A549 (cell line): Measurements from ENCODE around the gene PRKAG2.

Source experiments
- E2F6 ChIP-seq: IDR thresholded peaks from 2 replicates; pipeline ENCODE4 v1.6.1; 2012; ENCODE audit warnings: low read depth, borderline replicate concordance
- ESRRA ChIP-seq: fragments of 150-350 bp; IDR thresholded peaks from 2 replicates; pipeline ENCODE4 v1.6.1; 2014; ENCODE audit warnings: mild to moderate bottlenecking, low read length, borderline replicate concordance
- HDAC2 ChIP-seq: fragments of 200-600 bp; sonication (generic); IDR thresholded peaks from 2 replicates; pipeline ENCODE4 v1.6.1; 2016
- HOXA7 ChIP-seq: fragments of 250-450 bp; sonication (Bioruptor Pico); IDR thresholded peaks from 2 replicates; pipeline ENCODE4 v1.5.0; 2020; ENCODE audit warnings: mild to moderate bottlenecking, moderate library complexity
- JUN ChIP-seq, 2 experiments: fragments of >200 bp; sonication (Bioruptor Twin); formaldehyde crosslinking; IDR thresholded peaks; 2 replicates in 1 of 2; 3 replicates in 1 of 2; pipeline ENCODE4 v1.6.1; 2016 to 2017
- POLR2A ChIP-seq: IDR thresholded peaks from 2 replicates; pipeline ENCODE4 v1.6.1; 2012; ENCODE audit warnings: mild to moderate bottlenecking, low read length
- RAD21 ChIP-seq, 2 experiments: fragments of >200 bp in 1 of 2; sonication (Bioruptor Twin) in 1 of 2; formaldehyde crosslinking in 1 of 2; IDR thresholded peaks in 1 of 2; conservative IDR thresholded peaks in 1 of 2; 2 replicates in 1 of 2; 3 replicates in 1 of 2; pipeline ENCODE4 v1.6.1; 2012 to 2018; ENCODE audit warnings: inconsistent platforms in 1 of 2
- RFX5 ChIP-seq: fragments of 450-650 bp; IDR thresholded peaks from 2 replicates; pipeline ENCODE4 v1.7.1; 2014; ENCODE audit warnings: antibody characterized with exemption, mild to moderate bottlenecking, moderate library complexity
- TF ChIP-seq, protein P1 (sequence below): fragments of >200 bp; sonication (Bioruptor Twin); formaldehyde crosslinking; IDR thresholded peaks from 3 replicates; pipeline ENCODE4 v1.5.1; 2016
- TF ChIP-seq, protein P2 (sequence below): fragments of 200-600 bp; sonication (generic); IDR thresholded peaks from 2 replicates; pipeline ENCODE4 v1.6.1; 2016; ENCODE audit warnings: antibody characterized with exemption, mild to moderate bottlenecking, moderate library complexity

DNA sequence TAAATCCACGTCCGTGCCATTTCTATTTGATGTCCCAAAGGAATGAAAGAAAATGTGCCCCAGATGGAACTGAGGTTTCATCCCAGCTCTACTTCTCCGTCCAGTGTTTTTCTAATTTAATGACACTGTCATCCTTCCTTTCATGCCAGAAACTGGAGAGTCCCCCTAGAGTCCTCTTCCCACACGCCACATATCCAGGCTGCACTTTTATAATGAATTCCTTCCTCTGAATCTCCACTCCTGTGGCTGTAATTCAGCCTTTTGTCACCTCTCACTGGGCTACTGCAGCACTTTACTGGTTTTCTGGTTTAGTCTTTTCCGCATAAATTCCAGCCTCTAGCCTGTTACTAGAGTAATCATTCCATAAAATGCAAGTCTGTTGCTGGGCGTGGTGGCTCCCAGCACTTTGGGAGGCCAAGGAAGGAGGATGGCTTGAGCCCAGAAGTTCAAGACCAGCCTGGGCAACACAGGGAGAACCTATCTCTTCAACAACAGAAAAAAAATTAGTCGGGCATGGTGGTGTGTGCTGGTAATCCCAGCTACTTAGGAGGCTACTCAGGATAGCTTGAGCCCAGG, 214.6 kb downstream of the PRKAG2 start:
- TF ChIP-seq, protein P1, sequence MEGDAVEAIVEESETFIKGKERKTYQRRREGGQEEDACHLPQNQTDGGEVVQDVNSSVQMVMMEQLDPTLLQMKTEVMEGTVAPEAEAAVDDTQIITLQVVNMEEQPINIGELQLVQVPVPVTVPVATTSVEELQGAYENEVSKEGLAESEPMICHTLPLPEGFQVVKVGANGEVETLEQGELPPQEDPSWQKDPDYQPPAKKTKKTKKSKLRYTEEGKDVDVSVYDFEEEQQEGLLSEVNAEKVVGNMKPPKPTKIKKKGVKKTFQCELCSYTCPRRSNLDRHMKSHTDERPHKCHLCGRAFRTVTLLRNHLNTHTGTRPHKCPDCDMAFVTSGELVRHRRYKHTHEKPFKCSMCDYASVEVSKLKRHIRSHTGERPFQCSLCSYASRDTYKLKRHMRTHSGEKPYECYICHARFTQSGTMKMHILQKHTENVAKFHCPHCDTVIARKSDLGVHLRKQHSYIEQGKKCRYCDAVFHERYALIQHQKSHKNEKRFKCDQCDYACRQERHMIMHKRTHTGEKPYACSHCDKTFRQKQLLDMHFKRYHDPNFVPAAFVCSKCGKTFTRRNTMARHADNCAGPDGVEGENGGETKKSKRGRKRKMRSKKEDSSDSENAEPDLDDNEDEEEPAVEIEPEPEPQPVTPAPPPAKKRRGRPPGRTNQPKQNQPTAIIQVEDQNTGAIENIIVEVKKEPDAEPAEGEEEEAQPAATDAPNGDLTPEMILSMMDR: no peak
- TF ChIP-seq RAD21 (conservative IDR thresholded peaks at IDR 0.05 in 1 of 2, IDR thresholded peaks at IDR 0.05 in 1 of 2) (no peak), RFX5 (no peak), E2F6 (no peak), POLR2A (no peak), HOXA7 (CRISPR knock-in tag) (no peak), ESRRA (no peak), HDAC2 (no peak), JUN (IDR thresholded peaks at IDR 0.05) (no peak)
- TF ChIP-seq, protein P2, sequence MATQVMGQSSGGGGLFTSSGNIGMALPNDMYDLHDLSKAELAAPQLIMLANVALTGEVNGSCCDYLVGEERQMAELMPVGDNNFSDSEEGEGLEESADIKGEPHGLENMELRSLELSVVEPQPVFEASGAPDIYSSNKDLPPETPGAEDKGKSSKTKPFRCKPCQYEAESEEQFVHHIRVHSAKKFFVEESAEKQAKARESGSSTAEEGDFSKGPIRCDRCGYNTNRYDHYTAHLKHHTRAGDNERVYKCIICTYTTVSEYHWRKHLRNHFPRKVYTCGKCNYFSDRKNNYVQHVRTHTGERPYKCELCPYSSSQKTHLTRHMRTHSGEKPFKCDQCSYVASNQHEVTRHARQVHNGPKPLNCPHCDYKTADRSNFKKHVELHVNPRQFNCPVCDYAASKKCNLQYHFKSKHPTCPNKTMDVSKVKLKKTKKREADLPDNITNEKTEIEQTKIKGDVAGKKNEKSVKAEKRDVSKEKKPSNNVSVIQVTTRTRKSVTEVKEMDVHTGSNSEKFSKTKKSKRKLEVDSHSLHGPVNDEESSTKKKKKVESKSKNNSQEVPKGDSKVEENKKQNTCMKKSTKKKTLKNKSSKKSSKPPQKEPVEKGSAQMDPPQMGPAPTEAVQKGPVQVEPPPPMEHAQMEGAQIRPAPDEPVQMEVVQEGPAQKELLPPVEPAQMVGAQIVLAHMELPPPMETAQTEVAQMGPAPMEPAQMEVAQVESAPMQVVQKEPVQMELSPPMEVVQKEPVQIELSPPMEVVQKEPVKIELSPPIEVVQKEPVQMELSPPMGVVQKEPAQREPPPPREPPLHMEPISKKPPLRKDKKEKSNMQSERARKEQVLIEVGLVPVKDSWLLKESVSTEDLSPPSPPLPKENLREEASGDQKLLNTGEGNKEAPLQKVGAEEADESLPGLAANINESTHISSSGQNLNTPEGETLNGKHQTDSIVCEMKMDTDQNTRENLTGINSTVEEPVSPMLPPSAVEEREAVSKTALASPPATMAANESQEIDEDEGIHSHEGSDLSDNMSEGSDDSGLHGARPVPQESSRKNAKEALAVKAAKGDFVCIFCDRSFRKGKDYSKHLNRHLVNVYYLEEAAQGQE: no peak
